H9 (cell line): Measurements from ENCODE around the gene CTCFL. TPM values are rescaled to one million over a fixed set of nuclear protein-coding genes. Genes with fewer than 3 reads are reported as not detected.
A peak's percentile ranks its signal among the peaks of the same experiment; 100 is the strongest.

Experiments used
- DNase-seq: peaks from one replicate; pipeline ENCODE4 v3.0.0-alpha.2; 2017
- H2AFZ ChIP-seq: one replicate; pipeline ENCODE4 v1.6.1; 2013; ENCODE audit warnings: mild to moderate bottlenecking, low read length, control low read depth, moderate library complexity
- H2AK5ac ChIP-seq: 2 replicates; pipeline ENCODE4 v1.6.1; 2013; ENCODE audit warnings: low read length, control low read depth, mixed read lengths; ENCODE audit not compliant: insufficient read length
- H2BK120ac ChIP-seq: one replicate; pipeline ENCODE4 v1.6.1; 2013; ENCODE audit warnings: low read depth, mild to moderate bottlenecking, low read length, control low read depth, inconsistent platforms; ENCODE audit not compliant: poor library complexity, severe bottlenecking
- H2BK12ac ChIP-seq: 2 replicates; pipeline ENCODE4 v1.6.1; 2013; ENCODE audit warnings: low read length, control low read depth, mixed read lengths, low read depth; ENCODE audit not compliant: insufficient read length
- H2BK15ac ChIP-seq: 2 replicates; pipeline ENCODE4 v1.6.1; 2013; ENCODE audit warnings: low read depth, low read length, control low read depth
- H2BK20ac ChIP-seq: one replicate; pipeline ENCODE4 v1.6.1; 2013; ENCODE audit warnings: low read depth, mild to moderate bottlenecking, low read length, control low read depth, inconsistent platforms; ENCODE audit not compliant: poor library complexity, severe bottlenecking
- H2BK5ac ChIP-seq: 2 replicates; pipeline ENCODE4 v1.6.1; 2013; ENCODE audit warnings: low read length, control low read depth, mixed read lengths; ENCODE audit not compliant: insufficient read length
- H3K14ac ChIP-seq: 2 replicates; pipeline ENCODE4 v1.6.1; 2013; ENCODE audit warnings: low read length, control low read depth; ENCODE audit not compliant: insufficient read depth
- H3K18ac ChIP-seq: 2 replicates; pipeline ENCODE4 v1.6.1; 2013; ENCODE audit warnings: low read depth, mild to moderate bottlenecking, mixed read lengths, low read length, control low read depth; ENCODE audit not compliant: insufficient read length
- H3K23ac ChIP-seq: 2 replicates; pipeline ENCODE4 v1.6.1; 2013; ENCODE audit warnings: low read length, control low read depth, mixed read lengths, low read depth; ENCODE audit not compliant: insufficient read length
- H3K23me2 ChIP-seq: 2 replicates; pipeline ENCODE4 v1.6.1; 2013; ENCODE audit warnings: low read depth, mild to moderate bottlenecking, mixed read lengths, low read length, control low read depth; ENCODE audit not compliant: insufficient read length, poor library complexity, severe bottlenecking
- H3K27ac ChIP-seq: 2 replicates; pipeline ENCODE4 v1.5.1; 2013; ENCODE audit warnings: low read length, control low read depth, mixed read lengths, low read depth; ENCODE audit not compliant: insufficient read length
- H3K27me3 ChIP-seq: 2 replicates; pipeline ENCODE4 v1.6.1; 2013; ENCODE audit warnings: low read length, control low read depth, inconsistent platforms; ENCODE audit not compliant: insufficient read depth
- H3K4ac ChIP-seq: 2 replicates; pipeline ENCODE4 v1.6.1; 2013; ENCODE audit warnings: low read depth, mild to moderate bottlenecking, control low read depth, inconsistent platforms, low read length, moderate library complexity
- H3K4me1 ChIP-seq: 2 replicates; pipeline ENCODE4 v1.6.1; 2013; ENCODE audit warnings: low read length, control low read depth, inconsistent platforms; ENCODE audit not compliant: insufficient read depth
- H3K4me2 ChIP-seq: 2 replicates; pipeline ENCODE4 v1.6.1; 2013; ENCODE audit warnings: low read length, control low read depth, mixed read lengths; ENCODE audit not compliant: insufficient read length, insufficient read depth
- H3K56ac ChIP-seq: 2 replicates; pipeline ENCODE4 v1.6.1; 2013; ENCODE audit warnings: low read depth, mild to moderate bottlenecking, mixed read lengths, low read length, control low read depth; ENCODE audit not compliant: insufficient read length
- H3K79me1 ChIP-seq: 2 replicates; pipeline ENCODE4 v1.6.1; 2013; ENCODE audit warnings: low read depth, mild to moderate bottlenecking, moderate library complexity, low read length, control low read depth, inconsistent platforms; ENCODE audit not compliant: insufficient read depth, poor library complexity, severe bottlenecking
- H3K79me2 ChIP-seq: 2 replicates; pipeline ENCODE4 v1.6.1; 2013; ENCODE audit warnings: low read length, control low read depth, inconsistent platforms; ENCODE audit not compliant: insufficient read depth
- H3K9ac ChIP-seq: 2 replicates; pipeline ENCODE4 v1.6.1; 2013; ENCODE audit warnings: low read length, control low read depth, mixed read lengths; ENCODE audit not compliant: insufficient read length; ENCODE audit errors: extremely low read depth
- H3K9me3 ChIP-seq: one replicate; pipeline ENCODE4 v1.6.1; 2013; ENCODE audit warnings: low read depth, low read length, inconsistent platforms; ENCODE audit not compliant: control insufficient read depth
- H3T11ph ChIP-seq: one replicate; pipeline ENCODE4 v1.6.1; 2013; ENCODE audit warnings: mild to moderate bottlenecking, low read length, control low read depth, inconsistent platforms
- H4K20me1 ChIP-seq: one replicate; pipeline ENCODE4 v1.6.1; 2013; ENCODE audit not compliant: control insufficient read depth, insufficient read length, insufficient read depth
- H4K5ac ChIP-seq: 2 replicates; pipeline ENCODE4 v1.6.1; 2013; ENCODE audit warnings: low read depth, mild to moderate bottlenecking, mixed read lengths, low read length, control low read depth; ENCODE audit not compliant: insufficient read length
- H4K8ac ChIP-seq: replicated peaks from 2 replicates; pipeline ENCODE4 v1.6.1; 2013; ENCODE audit warnings: low read length, control low read depth, mixed read lengths, low read depth; ENCODE audit not compliant: insufficient read length
- H4K91ac ChIP-seq: 2 replicates; pipeline ENCODE4 v1.6.1; 2013; ENCODE audit warnings: low read depth, mild to moderate bottlenecking, moderate library complexity, mixed read lengths, low read length, control low read depth; ENCODE audit not compliant: insufficient read length
- H3K27ac Mint-ChIP-seq, 3 experiments: 2 replicates in 2 of 3; 3 replicates in 1 of 3; pipeline ENCODE4 v1.8.0; 2020 to 2021; ENCODE audit warnings: mixed read lengths in 3 of 3, mild to moderate bottlenecking in 1 of 3, moderate library complexity in 1 of 3
- H3K27me3 Mint-ChIP-seq: 2 replicates; pipeline ENCODE4 v1.8.0; 2021; ENCODE audit warnings: low read depth, mild to moderate bottlenecking, moderate library complexity, mixed read lengths
- H3K36me3 Mint-ChIP-seq, 3 experiments: 2 replicates in 2 of 3; 3 replicates in 1 of 3; pipeline ENCODE4 v1.8.0; 2020 to 2021; ENCODE audit warnings: low read depth in 3 of 3, mixed read lengths in 3 of 3; ENCODE audit not compliant: insufficient read depth in 1 of 3
- H3K4me1 Mint-ChIP-seq, 2 experiments: 2 replicates each; pipeline ENCODE4 v1.8.0; 2020; ENCODE audit warnings: mixed read lengths in 2 of 2
- H3K4me3 Mint-ChIP-seq, 2 experiments: 2 replicates in 1 of 2; 3 replicates in 1 of 2; pipeline ENCODE4 v1.8.0; 2020 to 2021; ENCODE audit warnings: mild to moderate bottlenecking in 2 of 2, mixed read lengths in 2 of 2, moderate library complexity in 1 of 2
- H3K9me3 Mint-ChIP-seq, 2 experiments: 2 replicates in 1 of 2; 3 replicates in 1 of 2; pipeline ENCODE4 v1.8.0; 2020; ENCODE audit warnings: mild to moderate bottlenecking in 2 of 2, mixed read lengths in 2 of 2, moderate library complexity in 1 of 2
- CTCF ChIP-seq: fragments of 200-600 bp; sonication (generic); conservative IDR thresholded peaks from 3 replicates; pipeline ENCODE4 v1.8.0; 2021; ENCODE audit warnings: antibody characterized with exemption, mild to moderate bottlenecking
- WGBS: extraction: QIAGEN DNeasy Blood & Tissue Kit; methylation state at CpG from one replicate; pipeline ENCODE4 v1.1.7; 2013; ENCODE audit warnings: missing lambda C conversion rate, low lambda C conversion rate, mixed read lengths; ENCODE audit not compliant: insufficient read length; ENCODE audit errors: extremely low coverage; 5-methylcytosine and 5-hydroxymethylcytosine counted together
- total RNA-seq: library from RNA; stranded (reverse); gene quantifications from 2 replicates; pipeline ENCODE4 v1.2.1, GENCODE V29; 2021

Gene CTCFL
- total RNA-seq, 1 experiment from 2014 or later: 0.90 TPM

GRCh38 chr20:57501461-57502335 lies 23.2 kb downstream of the CTCFL start:
- no peak overlapping the region for H2AFZ ChIP-seq
- H3K18ac ChIP-seq: no peak overlapping the region
- no peaks in the 10 kb centered on the region for H3K27me3 ChIP-seq
- no peaks in the 10 kb centered on the region; the same call in 1 of the 2 replicates for H3K4me1 ChIP-seq
- no peaks in the 10 kb centered on the region for H4K20me1 ChIP-seq
- H3K9me3 Mint-ChIP-seq: no peaks in the 10 kb centered on the region
- H2BK120ac ChIP-seq: no peak overlapping the region
- H4K8ac ChIP-seq: no peak overlapping the region
- H3K27ac ChIP-seq: no peak overlapping the region
- no peak overlapping the region for H2BK15ac ChIP-seq
- H3K56ac ChIP-seq: no peak overlapping the region
- no peak overlapping the region for H4K5ac ChIP-seq
- H3K79me2 ChIP-seq: no peaks in the 10 kb centered on the region
- no peak overlapping the region for H3K9ac ChIP-seq
- no peak overlapping the region for H2BK5ac ChIP-seq
- peaks cover 8% of the 10 kb centered on the region for H3K27me3 Mint-ChIP-seq
- no peak overlapping the region for H3K4ac ChIP-seq
- H3K36me3 Mint-ChIP-seq: no peaks in the 10 kb centered on the region
- no peak overlapping the region for H3T11ph ChIP-seq
- TF ChIP-seq CTCF: no peak
- no peak overlapping the region for H3K4me3 Mint-ChIP-seq
- H3K14ac ChIP-seq: no peak overlapping the region
- peak overlapping the region in 1 of 3 experiments; percentile 80; a peak in 1 of 7 replicates for H3K27ac Mint-ChIP-seq
- no peaks in the 10 kb centered on the region for H3K23me2 ChIP-seq
- peak; percentile 41 for DNase-seq
- no peak overlapping the region for H4K91ac ChIP-seq
- no CpG with 5 or more reads among the region's 17 CpGs for WGBS
- H2AK5ac ChIP-seq: no peak overlapping the region
- H3K4me1 Mint-ChIP-seq: peaks cover 27 to 32% of the 10 kb centered on the region in 2 experiments
- no peak overlapping the region for H3K23ac ChIP-seq
- H2BK20ac ChIP-seq: no peak overlapping the region
- no peak overlapping the region for H3K4me2 ChIP-seq
- no peak overlapping the region for H2BK12ac ChIP-seq
- H3K79me1 ChIP-seq: no peaks in the 10 kb centered on the region
- H3K9me3 ChIP-seq: no peaks in the 10 kb centered on the region
